ENCODE data around the gene CDH22. TPM values are rescaled to one million over a fixed set of nuclear protein-coding genes. Genes with fewer than 3 reads are reported as not detected.

CDH22 gene
- total RNA-seq, 1 donor from 2014 or later, result 0.18 TPM

GRCh38 chr20:46191611-46192010 is 116.7 kb downstream of the CDH22 start:
- H3K27ac Mint-ChIP-seq, result no peak overlapping the region
- H3K27me3 Mint-ChIP-seq (ENCODE audit: low read depth), result peaks cover 47% of the 10 kb centered on the region
- TF ChIP-seq CTCF (IDR thresholded peaks at IDR 0.05; ENCODE audit: unreplicated experiment), result no peak
- H3K4me3 Mint-ChIP-seq, result no peak overlapping the region
- no peaks in the 10 kb centered on the region for H3K4me1 Mint-ChIP-seq
- peaks cover 3% of the 10 kb centered on the region for H3K9me3 Mint-ChIP-seq
- no peaks in the 10 kb centered on the region for H3K36me3 Mint-ChIP-seq
- DNase-seq (ENCODE audit: low spot score in 2 of 2, unreplicated experiment in 2 of 2), result no peak

- TF ChIP-seq CTCF (IDR thresholded peaks at IDR 0.05; ENCODE audit: unreplicated experiment), result no peak
- peaks cover 52% of the 10 kb centered on the region for H3K27me3 Mint-ChIP-seq (ENCODE audit: low read depth)
- no peak overlapping the region for H3K4me3 Mint-ChIP-seq
- no peak for DNase-seq (ENCODE audit: low spot score in 2 of 2, unreplicated experiment in 2 of 2)
- H3K9me3 Mint-ChIP-seq, result peaks cover 3% of the 10 kb centered on the region
- no peaks in the 10 kb centered on the region for H3K36me3 Mint-ChIP-seq
- H3K4me1 Mint-ChIP-seq, result no peaks in the 10 kb centered on the region
- no peak overlapping the region for H3K27ac Mint-ChIP-seq
These were observed 117.1 kb downstream of the CDH22 start for GRCh38 chr20:46191168-46191540.

- DNase-seq (ENCODE audit: low spot score in 2 of 2, unreplicated experiment in 2 of 2), result no peak
- Mint-ChIP-seq H3K9me3 (peaks cover 3% of the 10 kb centered on the region), H3K36me3 (no peaks in the 10 kb centered on the region), H3K4me3 (no peak overlapping the region), H3K27me3 (ENCODE audit: low read depth) (peaks cover 52% of the 10 kb centered on the region), H3K4me1 (no peaks in the 10 kb centered on the region), H3K27ac (no peak overlapping the region)
- TF ChIP-seq CTCF (IDR thresholded peaks at IDR 0.05; ENCODE audit: unreplicated experiment), result no peak
These were observed 117.7 kb downstream of the CDH22 start for GRCh38 chr20:46190478-46191167.

- DNase-seq (ENCODE audit: low spot score in 2 of 2, unreplicated experiment in 2 of 2), result no peak
- H3K9me3 Mint-ChIP-seq, result peaks cover 3% of the 10 kb centered on the region
- H3K36me3 Mint-ChIP-seq, result no peaks in the 10 kb centered on the region
- H3K4me3 Mint-ChIP-seq, result no peak overlapping the region
- no peaks in the 10 kb centered on the region for H3K4me1 Mint-ChIP-seq
- H3K27ac Mint-ChIP-seq, result no peak overlapping the region
- TF ChIP-seq CTCF (IDR thresholded peaks at IDR 0.05; ENCODE audit: unreplicated experiment), result no peak
- H3K27me3 Mint-ChIP-seq (ENCODE audit: low read depth), result peaks cover 51% of the 10 kb centered on the region
These were observed 119.3 kb downstream of the CDH22 start for GRCh38 chr20:46188866-46189541.

- Mint-ChIP-seq H3K36me3 (no peaks in the 10 kb centered on the region), H3K27ac (no peak overlapping the region), H3K27me3 (ENCODE audit: low read depth) (peaks cover 50% of the 10 kb centered on the region), H3K9me3 (peaks cover 3% of the 10 kb centered on the region), H3K4me3 (no peak overlapping the region), H3K4me1 (no peaks in the 10 kb centered on the region)
- no peak for TF ChIP-seq CTCF (IDR thresholded peaks at IDR 0.05; ENCODE audit: unreplicated experiment)
- no peak for DNase-seq (ENCODE audit: low spot score in 2 of 2, unreplicated experiment in 2 of 2)
These were observed 122.1 kb downstream of the CDH22 start for GRCh38 chr20:46186210-46186609.

Measured in mesothelial cell of epicardium (in vitro differentiated cells).